Cardiac fibroblast (primary cell): ENCODE measurements around the gene PRPH2.
A peak's percentile ranks its signal among the peaks of the same experiment; 100 is the strongest.

Experiments
- DNase-seq, 2 donors: peaks; one replicate each; pipeline versions ENCODE4 v3.0.0 to v3.0.0-alpha.2; 2010; ENCODE audit warnings: low read depth in 2 of 2
- H3K4me3 ChIP-seq, 2 donors: replicated peaks in 1 of 2; 1 replicate in 1 of 2; 2 replicates in 1 of 2; pipeline ENCODE4 v1.5.1; 2011; ENCODE audit warnings: low read depth in 2 of 2, low read length in 2 of 2, mild to moderate bottlenecking in 2 of 2, moderate library complexity in 1 of 2
- CTCF ChIP-seq: IDR thresholded peaks from one replicate; pipeline ENCODE4 v1.5.1; 2011; ENCODE audit warnings: low read depth, mild to moderate bottlenecking, low read length, inconsistent platforms

Gene PRPH2

GRCh38 chr6:42702200-42702599 lies 20.2 kb downstream of the PRPH2 start:
- no peak overlapping the region for H3K4me3 ChIP-seq
- no peak for TF ChIP-seq CTCF
- DNase-seq, result peak; percentile 41 to 55

GRCh38 chr6:42698217-42698616 lies 24.2 kb downstream of the PRPH2 start:
- no peak for TF ChIP-seq CTCF
- DNase-seq, result no peak
- no peak overlapping the region for H3K4me3 ChIP-seq

DNA sequence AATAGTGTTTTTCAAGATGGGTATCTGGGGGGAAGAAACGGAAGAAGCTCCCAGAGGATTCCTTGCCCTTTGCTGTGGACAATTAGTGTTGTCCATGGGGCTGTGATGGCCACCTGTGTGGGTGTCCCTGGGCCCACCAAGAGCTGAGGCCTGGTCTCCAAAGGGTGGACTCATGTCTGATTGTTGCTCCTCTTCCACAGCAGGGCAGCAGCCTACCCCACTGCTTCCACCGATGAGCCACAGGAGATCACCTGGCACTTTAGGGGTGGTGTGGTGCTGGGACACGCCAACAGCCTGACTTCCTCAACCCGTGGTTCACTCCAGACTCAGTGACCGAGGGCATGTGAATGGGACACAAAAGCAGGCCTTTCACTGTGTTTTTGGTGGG lies 25.1 kb downstream of the PRPH2 start:
- no peak for TF ChIP-seq CTCF
- H3K4me3 ChIP-seq, result no peak overlapping the region
- DNase-seq, result no peak

DNA sequence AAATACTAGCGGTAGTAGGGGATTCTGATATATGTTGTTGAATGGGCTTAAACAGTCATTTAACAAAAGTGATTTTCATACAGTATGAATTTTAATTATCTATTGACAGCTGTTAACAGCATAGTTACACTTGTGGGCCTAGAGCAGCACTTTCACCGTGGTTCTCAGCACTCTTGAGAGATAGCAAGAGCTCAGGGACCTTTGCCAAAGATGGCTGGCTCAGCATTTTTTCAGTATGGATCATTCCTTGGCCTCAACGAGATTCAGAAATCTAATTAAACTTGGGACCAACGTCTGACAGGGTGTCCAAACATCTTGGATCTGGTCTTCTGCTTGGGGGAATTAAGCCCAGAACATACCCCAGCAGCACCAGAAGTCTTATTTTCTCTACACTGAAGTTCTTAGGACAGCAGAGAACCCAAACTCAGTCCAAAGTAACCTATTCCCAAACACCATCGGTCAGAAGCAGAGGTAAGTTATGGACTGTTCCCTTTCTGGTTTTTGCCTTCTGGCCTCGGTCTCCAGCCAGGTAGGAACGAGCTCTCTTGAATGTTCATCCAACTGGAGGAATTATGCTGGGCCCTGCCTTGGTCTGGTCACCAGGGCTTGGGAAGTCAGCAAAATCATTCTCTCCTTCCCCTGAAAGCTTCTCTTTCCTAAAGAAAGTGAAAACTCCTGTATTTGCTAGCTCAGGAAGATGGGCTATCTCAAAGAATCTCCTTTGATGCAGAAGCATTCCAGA lies 25.7 kb downstream of the PRPH2 start:
- TF ChIP-seq CTCF, result no peak
- H3K4me3 ChIP-seq, result no peak overlapping the region
- peak; percentile 65 to 80 for DNase-seq

GRCh38 chr6:42694586-42694985 lies 27.8 kb downstream of the PRPH2 start:
- no peak for TF ChIP-seq CTCF
- peak; percentile 78 to 90 for DNase-seq
- H3K4me3 ChIP-seq, result no peak overlapping the region

DNA sequence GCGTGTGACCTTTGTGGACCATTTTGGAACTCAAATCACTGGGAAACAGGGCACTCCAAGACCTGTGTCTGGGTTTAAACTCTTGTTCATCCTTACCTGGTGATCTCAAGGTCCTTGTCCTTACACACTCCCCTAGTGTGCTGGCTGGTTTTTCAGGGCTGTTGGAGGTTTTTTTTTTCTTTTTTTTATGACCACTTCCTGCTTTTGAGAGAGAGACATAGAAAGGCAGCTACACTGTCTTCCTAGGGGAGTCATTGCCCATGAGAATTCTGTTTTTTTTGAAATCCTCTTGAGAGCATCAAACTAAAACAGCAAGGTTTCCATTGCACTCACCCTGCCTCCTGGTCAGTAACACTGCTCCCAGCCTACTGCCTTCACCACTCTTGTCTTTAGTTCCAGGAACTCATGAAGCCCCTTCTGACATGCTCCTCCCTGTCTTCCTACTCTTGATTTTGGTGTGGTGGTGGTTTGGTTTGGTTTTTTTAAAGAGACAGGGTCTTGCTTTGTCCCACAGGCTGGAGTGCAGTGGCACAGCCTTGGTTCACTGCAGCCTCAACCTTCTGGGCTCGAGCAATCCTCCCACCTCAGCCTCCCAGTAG lies 28.6 kb downstream of the PRPH2 start:
- H3K4me3 ChIP-seq, result no peak overlapping the region
- peak in 1 of 2 donors; percentile 73 for DNase-seq

More for the DNA sequence above, 28.6 kb downstream of the PRPH2 start:
- TF ChIP-seq CTCF, result no peak
